Neural cell (in vitro differentiated cells): ENCODE measurements around the gene SRSF10. TPM values are rescaled to one million over a fixed set of nuclear protein-coding genes. Genes with fewer than 3 reads are reported as not detected.

Source experiments
- H2AFZ ChIP-seq: fragments of 200-600, 300-800 bp; sonication (generic), shearing (Covaris generic); 2 replicates; pipeline ENCODE4 v1.6.0; 2014; ENCODE audit warnings: low read depth, mild to moderate bottlenecking, antibody characterized with exemption, low read length, moderate library complexity
- H3F3A ChIP-seq: fragments of 200-600 bp; shearing (Covaris generic); 2 replicates; pipeline ENCODE4 v1.6.1; 2016; ENCODE audit warnings: mild to moderate bottlenecking, moderate library complexity, mixed read lengths, antibody characterized with exemption, low read length; ENCODE audit not compliant: insufficient read depth, poor library complexity, severe bottlenecking
- H3K27ac ChIP-seq: fragments of 200-600, 300-800 bp; sonication (generic), shearing (Covaris generic); 2 replicates; pipeline ENCODE4 v1.5.1; 2014; ENCODE audit warnings: mild to moderate bottlenecking, low read length, moderate library complexity
- H3K27me3 ChIP-seq: fragments of 300-800, 200-600 bp; sonication (generic), shearing (Covaris generic); 2 replicates; pipeline ENCODE4 v1.6.0; 2014; ENCODE audit warnings: mild to moderate bottlenecking, low read depth, low read length, moderate library complexity; ENCODE audit not compliant: insufficient read depth
- H3K36me3 ChIP-seq: fragments of 300-800, 200-600 bp; sonication (generic), shearing (Covaris generic); 2 replicates; pipeline ENCODE4 v1.5.1; 2014; ENCODE audit warnings: mild to moderate bottlenecking, antibody characterized with exemption, low read length, moderate library complexity; ENCODE audit not compliant: insufficient read depth
- H3K4me2 ChIP-seq: fragments of 300-800, 200-600 bp; sonication (generic), shearing (Covaris generic); 2 replicates; pipeline ENCODE4 v1.6.0; 2014; ENCODE audit warnings: mild to moderate bottlenecking, low read length
- H3K4me3 ChIP-seq: fragments of 300-800, 200-600 bp; sonication (generic), shearing (Covaris generic); 2 replicates; pipeline ENCODE4 v1.5.1; 2014; ENCODE audit warnings: mild to moderate bottlenecking, low read length, moderate library complexity
- H3K79me2 ChIP-seq: fragments of 200-600 bp; shearing (Covaris generic); replicated peaks from 2 replicates; pipeline ENCODE4 v1.6.0; 2014; ENCODE audit warnings: mild to moderate bottlenecking, low read length, moderate library complexity; ENCODE audit not compliant: insufficient read depth
- H3K9ac ChIP-seq: fragments of 300-800, 200-600 bp; sonication (generic), shearing (Covaris generic); 2 replicates; pipeline ENCODE4 v1.6.1; 2016; ENCODE audit warnings: mild to moderate bottlenecking, low read length, mixed read lengths
- H3K9me2 ChIP-seq: fragments of 200-600 bp; shearing (Covaris generic); 2 replicates; pipeline ENCODE4 v1.6.1; 2016; ENCODE audit warnings: mild to moderate bottlenecking, low read length, mixed read lengths; ENCODE audit not compliant: insufficient read depth
- H3K9me3 ChIP-seq: fragments of 200-600, 300-800 bp; sonication (generic), shearing (Covaris generic); 2 replicates; pipeline ENCODE4 v1.6.1; 2016; ENCODE audit warnings: mild to moderate bottlenecking, mixed run types, low read length, moderate library complexity, mixed read lengths
- H4K20me1 ChIP-seq: fragments of 200-600 bp; shearing (Covaris generic); 2 replicates; pipeline ENCODE4 v1.6.1; 2016; ENCODE audit warnings: mild to moderate bottlenecking, mixed run types; ENCODE audit not compliant: insufficient read depth
- CTCF ChIP-seq: fragments of 450-650 bp; IDR thresholded peaks from 2 replicates; pipeline ENCODE4 v1.5.1; 2014; ENCODE audit warnings: antibody characterized with exemption, mild to moderate bottlenecking, moderate library complexity; ENCODE audit not compliant: poor library complexity, severe bottlenecking
- EP300 ChIP-seq: fragments of 450-650 bp; conservative IDR thresholded peaks from 2 replicates; pipeline ENCODE4 v1.6.1; 2014; ENCODE audit warnings: antibody characterized with exemption, mild to moderate bottlenecking, moderate library complexity; ENCODE audit not compliant: poor library complexity, severe bottlenecking
- EZH2 ChIP-seq: fragments of 200-600, 300-800 bp; shearing (Covaris generic), sonication (generic); IDR thresholded peaks from 2 replicates; pipeline ENCODE4 v1.6.1; 2014; ENCODE audit warnings: antibody characterized with exemption, low read length, borderline replicate concordance, mild to moderate bottlenecking; ENCODE audit not compliant: insufficient read depth, poor library complexity, severe bottlenecking
- MXI1 ChIP-seq: fragments of 450-650 bp; conservative IDR thresholded peaks from 2 replicates; pipeline ENCODE4 v1.6.1; 2014; ENCODE audit warnings: antibody characterized with exemption, mild to moderate bottlenecking; ENCODE audit not compliant: poor library complexity, severe bottlenecking
- POLR2AphosphoS5 ChIP-seq: IDR thresholded peaks from 2 replicates; pipeline ENCODE4 v1.6.1; 2012
- RAD21 ChIP-seq: fragments of 450-650 bp; conservative IDR thresholded peaks from 2 replicates; pipeline ENCODE4 v1.6.1; 2014; ENCODE audit warnings: antibody characterized with exemption, mild to moderate bottlenecking, moderate library complexity
- SMC3 ChIP-seq: fragments of 450-650 bp; conservative IDR thresholded peaks from 2 replicates; pipeline ENCODE4 v1.6.1; 2014; ENCODE audit warnings: antibody characterized with exemption, mild to moderate bottlenecking, moderate library complexity; ENCODE audit not compliant: poor library complexity
- TAF1 ChIP-seq: IDR thresholded peaks from 2 replicates; pipeline ENCODE4 v1.6.1; 2012; ENCODE audit warnings: low read depth
- polyA plus RNA-seq: library from polyadenylated mRNA; depleted of rRNA; stranded (reverse); fragments of >200 nt; gene quantifications from 2 replicates; pipeline ENCODE4 v1.2.3, GENCODE V29; 2014
- TF ChIP-seq, protein P1 (sequence below): IDR thresholded peaks from 2 replicates; pipeline ENCODE4 v1.6.1; 2012; ENCODE audit warnings: borderline replicate concordance

Gene SRSF10
- polyA plus RNA-seq, 1 donor from 2014 or later: 201 TPM

DNA sequence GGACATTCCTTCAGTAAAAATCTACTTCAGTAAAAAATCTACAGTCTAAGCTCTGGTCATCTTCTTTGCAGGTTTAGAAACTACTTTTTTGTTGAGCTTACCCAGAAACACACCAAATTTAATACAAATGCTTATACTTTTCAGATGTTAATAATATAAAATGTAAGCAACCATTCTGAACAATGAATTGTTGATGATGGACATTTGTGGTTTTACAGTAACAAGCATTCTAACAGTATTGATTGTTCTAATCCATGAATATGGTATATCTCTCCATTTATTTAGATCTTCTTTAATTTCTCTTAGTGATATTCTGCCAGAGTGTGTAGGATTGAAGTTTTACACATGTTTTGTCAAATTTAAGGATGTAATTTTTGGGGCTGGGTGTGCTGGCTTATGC lies 27.0 kb upstream of the SRSF10 start:
- Histone ChIP-seq H3K27ac (no peak overlapping the region), H3K79me2 (no peaks in the 10 kb centered on the region), H3K9me2 (no peaks in the 10 kb centered on the region), H3F3A (no peaks in the 10 kb centered on the region), H2AFZ (no peak overlapping the region), H3K27me3 (no peaks in the 10 kb centered on the region), H4K20me1 (no peaks in the 10 kb centered on the region), H3K4me2 (no peak overlapping the region), H3K9me3 (no peaks in the 10 kb centered on the region), H3K9ac (no peak overlapping the region), H3K36me3 (no peaks in the 10 kb centered on the region), H3K4me3 (no peak overlapping the region)
- TF ChIP-seq EP300 (no peak), CTCF (no peak), RAD21 (no peak), EZH2 (no peak), SMC3 (no peak), MXI1 (no peak), TAF1 (no peak), POLR2AphosphoS5 (no peak)
- TF ChIP-seq, protein P1, sequence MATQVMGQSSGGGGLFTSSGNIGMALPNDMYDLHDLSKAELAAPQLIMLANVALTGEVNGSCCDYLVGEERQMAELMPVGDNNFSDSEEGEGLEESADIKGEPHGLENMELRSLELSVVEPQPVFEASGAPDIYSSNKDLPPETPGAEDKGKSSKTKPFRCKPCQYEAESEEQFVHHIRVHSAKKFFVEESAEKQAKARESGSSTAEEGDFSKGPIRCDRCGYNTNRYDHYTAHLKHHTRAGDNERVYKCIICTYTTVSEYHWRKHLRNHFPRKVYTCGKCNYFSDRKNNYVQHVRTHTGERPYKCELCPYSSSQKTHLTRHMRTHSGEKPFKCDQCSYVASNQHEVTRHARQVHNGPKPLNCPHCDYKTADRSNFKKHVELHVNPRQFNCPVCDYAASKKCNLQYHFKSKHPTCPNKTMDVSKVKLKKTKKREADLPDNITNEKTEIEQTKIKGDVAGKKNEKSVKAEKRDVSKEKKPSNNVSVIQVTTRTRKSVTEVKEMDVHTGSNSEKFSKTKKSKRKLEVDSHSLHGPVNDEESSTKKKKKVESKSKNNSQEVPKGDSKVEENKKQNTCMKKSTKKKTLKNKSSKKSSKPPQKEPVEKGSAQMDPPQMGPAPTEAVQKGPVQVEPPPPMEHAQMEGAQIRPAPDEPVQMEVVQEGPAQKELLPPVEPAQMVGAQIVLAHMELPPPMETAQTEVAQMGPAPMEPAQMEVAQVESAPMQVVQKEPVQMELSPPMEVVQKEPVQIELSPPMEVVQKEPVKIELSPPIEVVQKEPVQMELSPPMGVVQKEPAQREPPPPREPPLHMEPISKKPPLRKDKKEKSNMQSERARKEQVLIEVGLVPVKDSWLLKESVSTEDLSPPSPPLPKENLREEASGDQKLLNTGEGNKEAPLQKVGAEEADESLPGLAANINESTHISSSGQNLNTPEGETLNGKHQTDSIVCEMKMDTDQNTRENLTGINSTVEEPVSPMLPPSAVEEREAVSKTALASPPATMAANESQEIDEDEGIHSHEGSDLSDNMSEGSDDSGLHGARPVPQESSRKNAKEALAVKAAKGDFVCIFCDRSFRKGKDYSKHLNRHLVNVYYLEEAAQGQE: no peak

GRCh38 chr1:24005163-24005562 lies 25.0 kb upstream of the SRSF10 start:
- H3K79me2 ChIP-seq: no peaks in the 10 kb centered on the region
- H3K9me3 ChIP-seq: no peaks in the 10 kb centered on the region
- no peaks in the 10 kb centered on the region for H3K27me3 ChIP-seq
- no peak overlapping the region for H3K9ac ChIP-seq
- H3K36me3 ChIP-seq: no peaks in the 10 kb centered on the region
- H2AFZ ChIP-seq: no peak overlapping the region
- H4K20me1 ChIP-seq: no peaks in the 10 kb centered on the region
- TF ChIP-seq EP300 (no peak), MXI1 (no peak), TAF1 (no peak), SMC3 (no peak), POLR2AphosphoS5 (no peak), CTCF (no peak), EZH2 (no peak), RAD21 (no peak)
- TF ChIP-seq, protein P1: no peak
- H3F3A ChIP-seq: no peaks in the 10 kb centered on the region
- H3K9me2 ChIP-seq: no peaks in the 10 kb centered on the region
- no peak overlapping the region for H3K4me2 ChIP-seq
- no peak overlapping the region for H3K4me3 ChIP-seq
- H3K27ac ChIP-seq: no peak overlapping the region
